CD4-positive, alpha-beta T cell treated with Interleukin-15 for 4 hours (primary cell): Measurements from ENCODE around the gene FHIT.

ENCODE experiments used
- DNase-seq: peaks from one replicate; pipeline ENCODE4 v3.0.0-alpha.2; 2020; ENCODE audit warnings: low spot score

The FHIT gene

GRCh38 chr3:59793976-59794375 lies 1457.3 kb downstream of the FHIT start:
- no peak for DNase-seq

- no peak for DNase-seq
Observed at GRCh38 chr3:59791774-59792308, 1459.4 kb downstream of the FHIT start.

- no peak for DNase-seq
Observed at GRCh38 chr3:59790241-59790640, 1461.0 kb downstream of the FHIT start.

- DNase-seq, result no peak
Observed at GRCh38 chr3:59788801-59789200, 1462.5 kb downstream of the FHIT start.

GRCh38 chr3:59788133-59788532 lies 1463.1 kb downstream of the FHIT start:
- no peak for DNase-seq

- no peak for DNase-seq
Observed at GRCh38 chr3:59786374-59786773, 1464.9 kb downstream of the FHIT start.

- no peak for DNase-seq
Observed at GRCh38 chr3:59784164-59784563, 1467.1 kb downstream of the FHIT start.

GRCh38 chr3:59783468-59783988 lies 1467.7 kb downstream of the FHIT start:
- no peak for DNase-seq

- no peak for DNase-seq
Observed at GRCh38 chr3:59782664-59783063, 1468.6 kb downstream of the FHIT start.

- DNase-seq, result no peak
Observed at GRCh38 chr3:59780209-59780608, 1471.0 kb downstream of the FHIT start.

- DNase-seq, result no peak
Observed at GRCh38 chr3:59779260-59779659, 1472.0 kb downstream of the FHIT start.

GRCh38 chr3:59777667-59778077 lies 1473.6 kb downstream of the FHIT start:
- no peak for DNase-seq

- DNase-seq, result no peak
Observed at GRCh38 chr3:59777066-59777465, 1474.2 kb downstream of the FHIT start.

- DNase-seq, result no peak
Observed at GRCh38 chr3:59775761-59776325, 1475.4 kb downstream of the FHIT start.

- DNase-seq, result no peak
Observed at GRCh38 chr3:59775106-59775505, 1476.1 kb downstream of the FHIT start.

- no peak for DNase-seq
Observed at GRCh38 chr3:59774634-59775033, 1476.6 kb downstream of the FHIT start.

GRCh38 chr3:59774000-59774399 lies 1477.3 kb downstream of the FHIT start:
- DNase-seq, result no peak

GRCh38 chr3:59772416-59773408 lies 1478.5 kb downstream of the FHIT start:
- peak; percentile 40 for DNase-seq

- no peak for DNase-seq
Observed at GRCh38 chr3:59771768-59772181, 1479.5 kb downstream of the FHIT start.

- no peak for DNase-seq
Observed at GRCh38 chr3:59769127-59769750, 1482.0 kb downstream of the FHIT start.

- DNase-seq, result no peak
Observed at GRCh38 chr3:59766200-59766872, 1484.9 kb downstream of the FHIT start.

GRCh38 chr3:59764171-59764570 lies 1487.1 kb downstream of the FHIT start:
- DNase-seq, result no peak
